ENCODE data around the gene EPHA10. TPM values are rescaled to one million over a fixed set of nuclear protein-coding genes. Genes with fewer than 3 reads are reported as not detected.

Gene EPHA10
- total RNA-seq (0.14 TPM), polyA plus RNA-seq (0.32 TPM)
- long read RNA-seq, donor 1 = 0 reads
- long read RNA-seq, donor 2 = 0 reads
- long read RNA-seq, donor 3 = 0 reads
- long read RNA-seq, donor 4 = 0 reads
- long read RNA-seq, donor 5 = 0 reads
- long read RNA-seq, donor 6 = 0 reads
- long read RNA-seq, donor 7 = 0 reads
- long read RNA-seq, donor 8 = 0 reads
- long read RNA-seq, donor 9 = 0 reads
- long read RNA-seq, donor 10 = 0 reads

GRCh38 chr1:37764888-37765441, at the start of gene EPHA10:
EPHA10 (minus strand) TSS chr1:37765120; CDS start chr1:37765066, 54 bp downstream.
- H3K4me3 ChIP-seq (ENCODE audit: low read length in 2 of 2) = no peak within 1 kb of the TSS
- peaks cover 29 to 71% of the 10 kb centered on the region in 2 donors for H3K27me3 ChIP-seq (ENCODE audit: control insufficient read depth in 2 of 2, insufficient read depth in 1 of 2, low read length in 1 of 2)
- no peaks in the 10 kb centered on the region for H3K36me3 ChIP-seq (ENCODE audit: control insufficient read depth in 2 of 2, insufficient read depth in 2 of 2, low read length in 1 of 2)
- H3K4me1 ChIP-seq (ENCODE audit: control insufficient read depth in 2 of 2, insufficient read depth in 2 of 2, low read length in 2 of 2) = no peaks in the 10 kb centered on the region
- H3K27ac ChIP-seq (ENCODE audit: low read depth in 1 of 2, low read length in 1 of 2) = no peak within 1 kb of the TSS
- DNase-seq (ENCODE audit: low read depth in 6 of 9, low spot score in 9 of 9) = no peak
- peaks cover 0 to 3% of the 10 kb centered on the region in 2 donors for H3K9me3 ChIP-seq (ENCODE audit: control insufficient read depth in 2 of 2, insufficient read depth in 1 of 2, low read length in 1 of 2)
- 10% methylated on average over 33 of the region's 33 CpGs for WGBS

- H3K4me3 ChIP-seq (ENCODE audit: low read length in 2 of 2) = no peak overlapping the region
- DNase-seq (ENCODE audit: low read depth in 6 of 9, low spot score in 9 of 9) = no peak
- peaks cover 19 to 30% of the 10 kb centered on the region in 2 donors for H3K36me3 ChIP-seq (ENCODE audit: control insufficient read depth in 2 of 2, insufficient read depth in 2 of 2, low read length in 1 of 2)
- H3K27ac ChIP-seq (ENCODE audit: low read depth in 1 of 2, low read length in 1 of 2) = no peak overlapping the region
- WGBS = 96% methylated on average over 7 of the region's 7 CpGs
- H3K4me1 ChIP-seq (ENCODE audit: control insufficient read depth in 2 of 2, insufficient read depth in 2 of 2, low read length in 2 of 2) = no peaks in the 10 kb centered on the region
- no peaks in the 10 kb centered on the region for H3K27me3 ChIP-seq (ENCODE audit: control insufficient read depth in 2 of 2, insufficient read depth in 1 of 2, low read length in 1 of 2)
- no peaks in the 10 kb centered on the region for H3K9me3 ChIP-seq (ENCODE audit: control insufficient read depth in 2 of 2, insufficient read depth in 1 of 2, low read length in 1 of 2)
Observed at GRCh38 chr1:37814252-37814651, 49.3 kb upstream of the EPHA10 start.

GRCh38 chr1:37813529-37814145, 48.7 kb upstream of the EPHA10 start:
- no peak overlapping the region for H3K27ac ChIP-seq (ENCODE audit: low read depth in 1 of 2, low read length in 1 of 2)
- DNase-seq (ENCODE audit: low read depth in 6 of 9, low spot score in 9 of 9) = no peak
- no peak overlapping the region for H3K4me3 ChIP-seq (ENCODE audit: low read length in 2 of 2)
- no peaks in the 10 kb centered on the region for H3K27me3 ChIP-seq (ENCODE audit: control insufficient read depth in 2 of 2, insufficient read depth in 1 of 2, low read length in 1 of 2)
- no peaks in the 10 kb centered on the region for H3K9me3 ChIP-seq (ENCODE audit: control insufficient read depth in 2 of 2, insufficient read depth in 1 of 2, low read length in 1 of 2)
- 95% methylated on average over 2 of the region's 2 CpGs for WGBS
- peaks cover 14 to 30% of the 10 kb centered on the region in 2 donors for H3K36me3 ChIP-seq (ENCODE audit: control insufficient read depth in 2 of 2, insufficient read depth in 2 of 2, low read length in 1 of 2)
- peaks cover 5 to 6% of the 10 kb centered on the region in 2 donors for H3K4me1 ChIP-seq (ENCODE audit: control insufficient read depth in 2 of 2, insufficient read depth in 2 of 2, low read length in 2 of 2)

- 53% methylated on average over 7 of the region's 7 CpGs for WGBS
- Histone ChIP-seq H3K27ac (ENCODE audit: low read depth in 1 of 2, low read length in 1 of 2) (no peak overlapping the region), H3K9me3 (ENCODE audit: control insufficient read depth in 2 of 2, insufficient read depth in 1 of 2, low read length in 1 of 2) (no peaks in the 10 kb centered on the region), H3K36me3 (ENCODE audit: control insufficient read depth in 2 of 2, insufficient read depth in 2 of 2, low read length in 1 of 2) (peaks cover 12 to 19% of the 10 kb centered on the region in 2 donors), H3K4me3 (ENCODE audit: low read length in 2 of 2) (no peak overlapping the region), H3K4me1 (ENCODE audit: control insufficient read depth in 2 of 2, insufficient read depth in 2 of 2, low read length in 2 of 2) (peaks cover 9 to 14% of the 10 kb centered on the region in 2 donors), H3K27me3 (ENCODE audit: control insufficient read depth in 2 of 2, insufficient read depth in 1 of 2, low read length in 1 of 2) (no peaks in the 10 kb centered on the region)
- peak in 5 of 9 donors; percentile 26 to 69 (median 41) for DNase-seq (ENCODE audit: low read depth in 6 of 9, low spot score in 9 of 9)
Observed at GRCh38 chr1:37811027-37811655, 46.2 kb upstream of the EPHA10 start.

GRCh38 chr1:37809942-37810341, 45.0 kb upstream of the EPHA10 start:
- Histone ChIP-seq H3K4me1 (ENCODE audit: control insufficient read depth in 2 of 2, insufficient read depth in 2 of 2, low read length in 2 of 2) (peaks cover 9 to 14% of the 10 kb centered on the region in 2 donors), H3K36me3 (ENCODE audit: control insufficient read depth in 2 of 2, insufficient read depth in 2 of 2, low read length in 1 of 2) (peaks cover 17 to 21% of the 10 kb centered on the region in 2 donors), H3K4me3 (ENCODE audit: low read length in 2 of 2) (no peak overlapping the region), H3K9me3 (ENCODE audit: control insufficient read depth in 2 of 2, insufficient read depth in 1 of 2, low read length in 1 of 2) (no peaks in the 10 kb centered on the region), H3K27ac (ENCODE audit: low read depth in 1 of 2, low read length in 1 of 2) (no peak overlapping the region), H3K27me3 (ENCODE audit: control insufficient read depth in 2 of 2, insufficient read depth in 1 of 2, low read length in 1 of 2) (no peaks in the 10 kb centered on the region)
- DNase-seq (ENCODE audit: low read depth in 6 of 9, low spot score in 9 of 9) = no peak
- WGBS = 85% methylated on average over 2 of the region's 2 CpGs

- peak in 2 of 9 donors; percentile 4 to 13 for DNase-seq (ENCODE audit: low read depth in 6 of 9, low spot score in 9 of 9)
- H3K27me3 ChIP-seq (ENCODE audit: control insufficient read depth in 2 of 2, insufficient read depth in 1 of 2, low read length in 1 of 2) = no peaks in the 10 kb centered on the region
- peaks cover 25 to 30% of the 10 kb centered on the region in 2 donors for H3K36me3 ChIP-seq (ENCODE audit: control insufficient read depth in 2 of 2, insufficient read depth in 2 of 2, low read length in 1 of 2)
- peak overlapping the region in 1 of 2 donors; percentile 86 for H3K27ac ChIP-seq (ENCODE audit: low read depth in 1 of 2, low read length in 1 of 2)
- peaks cover 9 to 14% of the 10 kb centered on the region in 2 donors for H3K4me1 ChIP-seq (ENCODE audit: control insufficient read depth in 2 of 2, insufficient read depth in 2 of 2, low read length in 2 of 2)
- peak overlapping the region; percentile 55 to 99 for H3K4me3 ChIP-seq (ENCODE audit: low read length in 2 of 2)
- 10% methylated on average over 54 of the region's 54 CpGs for WGBS
- no peaks in the 10 kb centered on the region for H3K9me3 ChIP-seq (ENCODE audit: control insufficient read depth in 2 of 2, insufficient read depth in 1 of 2, low read length in 1 of 2)
Observed at GRCh38 chr1:37808369-37809319, 43.7 kb upstream of the EPHA10 start.

- peak; percentile 72 to 95 (median 86) for DNase-seq (ENCODE audit: low read depth in 6 of 9, low spot score in 9 of 9)
- H3K27me3 ChIP-seq (ENCODE audit: control insufficient read depth in 2 of 2, insufficient read depth in 1 of 2, low read length in 1 of 2) = no peaks in the 10 kb centered on the region
- peak within 1 kb of the TSS; percentile 2 to 86 for H3K27ac ChIP-seq (ENCODE audit: low read depth in 1 of 2, low read length in 1 of 2)
- peak within 1 kb of the TSS; percentile 82 to 99 for H3K4me3 ChIP-seq (ENCODE audit: low read length in 2 of 2)
- under 1% methylated on average over 95 of the region's 95 CpGs for WGBS
- H3K4me1 ChIP-seq (ENCODE audit: control insufficient read depth in 2 of 2, insufficient read depth in 2 of 2, low read length in 2 of 2) = peaks cover 9 to 14% of the 10 kb centered on the region in 2 donors
- peaks cover 32 to 38% of the 10 kb centered on the region in 2 donors for H3K36me3 ChIP-seq (ENCODE audit: control insufficient read depth in 2 of 2, insufficient read depth in 2 of 2, low read length in 1 of 2)
- no peaks in the 10 kb centered on the region for H3K9me3 ChIP-seq (ENCODE audit: control insufficient read depth in 2 of 2, insufficient read depth in 1 of 2, low read length in 1 of 2)
Observed at GRCh38 chr1:37807555-37808368, 42.8 kb upstream of the EPHA10 start, which contains the start of the genes C1orf122 and YRDC. C1orf122 (plus strand) TSS chr1:37807790; CDS start chr1:37808405, 615 bp downstream. YRDC (minus strand) TSS chr1:37808208; CDS start chr1:37808180, 28 bp downstream.

- WGBS = 24% methylated on average over 9 of the region's 9 CpGs
- Histone ChIP-seq H3K36me3 (ENCODE audit: control insufficient read depth in 2 of 2, insufficient read depth in 2 of 2, low read length in 1 of 2) (peaks cover 36 to 43% of the 10 kb centered on the region in 2 donors), H3K9me3 (ENCODE audit: control insufficient read depth in 2 of 2, insufficient read depth in 1 of 2, low read length in 1 of 2) (no peaks in the 10 kb centered on the region), H3K4me3 (ENCODE audit: low read length in 2 of 2) (peak overlapping the region; percentile 82 to 99), H3K27ac (ENCODE audit: low read depth in 1 of 2, low read length in 1 of 2) (peak overlapping the region; percentile 2 to 86), H3K4me1 (ENCODE audit: control insufficient read depth in 2 of 2, insufficient read depth in 2 of 2, low read length in 2 of 2) (peaks cover 9 to 14% of the 10 kb centered on the region in 2 donors), H3K27me3 (ENCODE audit: control insufficient read depth in 2 of 2, insufficient read depth in 1 of 2, low read length in 1 of 2) (no peaks in the 10 kb centered on the region)
- DNase-seq (ENCODE audit: low read depth in 6 of 9, low spot score in 9 of 9) = no peak
Observed at GRCh38 chr1:37807220-37807554, 42.3 kb upstream of the EPHA10 start.

All from thymus (tissue), 14 donors.